ENCODE results near the gene SOCS6. TPM values are rescaled to one million over a fixed set of nuclear protein-coding genes. Genes with fewer than 3 reads are reported as not detected.
"Not testable (repeated sequence)": the region's sequence is repeated elsewhere in the genome, so short reads cannot be mapped to it uniquely, and the experiment has no call there.

SOCS6 gene
- total RNA-seq, result 3.2 and 3.6 TPM in 2 replicates

GRCh38 chr18:70288851-70289328 is at the start of gene SOCS6:
SOCS6 (plus strand) TSS chr18:70289045; CDS start chr18:70324669, 35,624 bp downstream.
- intact Hi-C loops (cut with micrococcal nuclease), result loop anchor here (1.0 kb wide), 1 partner anchor 84 kb away; the partner anchor contains the start of gene RTTN

GRCh38 chr18:70243131-70243929 is 45.5 kb upstream of the SOCS6 start:
- intact Hi-C loops (cut with micrococcal nuclease), result no loop called here

- intact Hi-C loops (cut with micrococcal nuclease), result no loop called here
These were observed 42.8 kb upstream of the SOCS6 start for GRCh38 chr18:70246061-70246466.

GRCh38 chr18:70249118-70249517 is 39.7 kb upstream of the SOCS6 start:
- intact Hi-C loops (cut with micrococcal nuclease), result no loop called here

GRCh38 chr18:70249861-70250260 is 39.0 kb upstream of the SOCS6 start:
- intact Hi-C loops (cut with micrococcal nuclease), result not testable (repeated sequence)

GRCh38 chr18:70250781-70251180 is 38.1 kb upstream of the SOCS6 start:
- intact Hi-C loops (cut with micrococcal nuclease), result no loop called here

- intact Hi-C loops (cut with micrococcal nuclease), result no loop called here
These were observed 32.7 kb upstream of the SOCS6 start for GRCh38 chr18:70256184-70256583.

- intact Hi-C loops (cut with micrococcal nuclease), result no loop called here
These were observed 31.9 kb upstream of the SOCS6 start for GRCh38 chr18:70256994-70257393.

GRCh38 chr18:70258243-70258642 is 30.6 kb upstream of the SOCS6 start:
- intact Hi-C loops (cut with micrococcal nuclease), result no loop called here

- intact Hi-C loops (cut with micrococcal nuclease), result no loop called here
These were observed 28.2 kb upstream of the SOCS6 start for GRCh38 chr18:70260683-70261082.

- intact Hi-C loops (cut with micrococcal nuclease), result no loop called here
These were observed 27.6 kb upstream of the SOCS6 start for GRCh38 chr18:70261141-70261788.

- intact Hi-C loops (cut with micrococcal nuclease), result no loop called here
These were observed 25.5 kb upstream of the SOCS6 start for GRCh38 chr18:70263336-70263735.

- intact Hi-C loops (cut with micrococcal nuclease), result no loop called here
These were observed 17.1 kb upstream of the SOCS6 start for GRCh38 chr18:70271742-70272141.

- intact Hi-C loops (cut with micrococcal nuclease), result no loop called here
These were observed 15.8 kb upstream of the SOCS6 start for GRCh38 chr18:70273021-70273420.

- intact Hi-C loops (cut with micrococcal nuclease), result no loop called here
These were observed 12.2 kb upstream of the SOCS6 start for GRCh38 chr18:70276416-70277191.

GRCh38 chr18:70279470-70279869 is 9.4 kb upstream of the SOCS6 start:
- intact Hi-C loops (cut with micrococcal nuclease), result no loop called here

GRCh38 chr18:70280007-70280925 is 8.6 kb upstream of the SOCS6 start:
- intact Hi-C loops (cut with micrococcal nuclease), result no loop called here

- intact Hi-C loops (cut with micrococcal nuclease), result no loop called here
These were observed 3.7 kb upstream of the SOCS6 start for GRCh38 chr18:70284976-70285620.

GRCh38 chr18:70287731-70288130 is 1.1 kb upstream of the SOCS6 start:
- intact Hi-C loops (cut with micrococcal nuclease), result no loop called here

GRCh38 chr18:70288171-70288850 is 534 bp upstream of the SOCS6 start:
- intact Hi-C loops (cut with micrococcal nuclease), result no loop called here

All from T-helper 2 cell treated with Interferon-gamma antibody and Interleukin-4, amounts not matched to agents 100 ng/mL and 5 ng/mL, for 36 hours (primary cell).